Activated CD4-positive, alpha-beta T cell treated with anti-CD3 and anti-CD28 coated beads, Interleukin-2, amount 10 ng/mL, durations not matched to agents 7 days and 5 days (primary cell): ENCODE results near the gene FAM13A. TPM values are rescaled to one million over a fixed set of nuclear protein-coding genes. Genes with fewer than 3 reads are reported as not detected.
A peak's percentile ranks its signal among the peaks of the same experiment; 100 is the strongest.

ENCODE experiments used
- CTCF ChIA-PET: fragments of 350-600 bp; sonication (Branson Sonifier 250); formaldehyde crosslinking; loops from one replicate; lab custom pipeline; 2021; ENCODE audit warnings: antibody characterized with exemption; lab: Charles Lee
- POLR2A ChIA-PET: fragments of 350-600 bp; sonication (Branson Sonifier 250); formaldehyde crosslinking; loops from one replicate; lab custom pipeline; 2021; ENCODE audit warnings: antibody characterized with exemption; lab: Charles Lee
- DNase-seq: peaks from one replicate; pipeline ENCODE4 v3.0.0-alpha.2; 2020
- H3K27ac Mint-ChIP-seq: one replicate; pipeline ENCODE4 v1.8.0; 2021; ENCODE audit warnings: mild to moderate bottlenecking, moderate library complexity, mixed read lengths
- H3K27me3 Mint-ChIP-seq: one replicate; pipeline ENCODE4 v1.8.0; 2021; ENCODE audit warnings: mixed read lengths
- H3K36me3 Mint-ChIP-seq: one replicate; pipeline ENCODE4 v1.8.0; 2021; ENCODE audit warnings: low read depth, mixed read lengths
- H3K4me1 Mint-ChIP-seq: one replicate; pipeline ENCODE4 v1.8.0; 2021; ENCODE audit warnings: mixed read lengths
- H3K4me3 Mint-ChIP-seq: one replicate; pipeline ENCODE4 v1.8.0; 2021; ENCODE audit warnings: mild to moderate bottlenecking, moderate library complexity, mixed read lengths
- H3K9me3 Mint-ChIP-seq: one replicate; pipeline ENCODE4 v1.8.0; 2021; ENCODE audit warnings: mixed read lengths
- total RNA-seq, 2 experiments: library from RNA; stranded (reverse); gene quantifications; one replicate each; pipeline ENCODE4 v1.2.3, GENCODE V29; 2021

The FAM13A gene
- total RNA-seq, 2 experiments from 2014 or later = 13.3 to 16.2 TPM

DNA sequence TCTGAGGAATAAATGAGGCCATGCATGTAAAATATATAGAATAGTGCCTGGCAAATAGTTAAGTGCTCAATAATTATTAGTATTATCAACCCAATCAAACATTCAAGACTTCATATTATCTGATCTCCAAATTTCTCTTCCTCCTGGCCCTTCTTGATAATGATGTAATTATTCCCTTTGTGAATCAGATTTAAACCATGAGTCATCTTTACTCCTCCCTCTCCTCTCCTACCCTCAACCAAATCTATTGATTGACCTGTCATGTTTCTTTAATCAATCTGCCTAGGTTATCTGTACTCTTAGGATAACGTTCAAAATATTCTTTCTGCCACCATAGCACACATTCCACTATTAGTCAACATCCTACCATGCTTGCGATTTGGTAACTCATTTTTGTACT is 229.5 kb downstream of the FAM13A start:
- Mint-ChIP-seq H3K9me3 (no peaks in the 10 kb centered on the region), H3K4me3 (no peak overlapping the region), H3K36me3 (peaks cover 3% of the 10 kb centered on the region), H3K4me1 (peaks cover 17% of the 10 kb centered on the region), H3K27me3 (peaks cover 7% of the 10 kb centered on the region), H3K27ac (no peak overlapping the region)
- ChIA-PET POLR2A (interaction anchor here (0.5 kb wide), 1 partner anchor 230 kb away, joined by 4 read pairs; no protein-coding TSS in a partner anchor), CTCF (no interaction called here)
- DNase-seq = no peak

DNA sequence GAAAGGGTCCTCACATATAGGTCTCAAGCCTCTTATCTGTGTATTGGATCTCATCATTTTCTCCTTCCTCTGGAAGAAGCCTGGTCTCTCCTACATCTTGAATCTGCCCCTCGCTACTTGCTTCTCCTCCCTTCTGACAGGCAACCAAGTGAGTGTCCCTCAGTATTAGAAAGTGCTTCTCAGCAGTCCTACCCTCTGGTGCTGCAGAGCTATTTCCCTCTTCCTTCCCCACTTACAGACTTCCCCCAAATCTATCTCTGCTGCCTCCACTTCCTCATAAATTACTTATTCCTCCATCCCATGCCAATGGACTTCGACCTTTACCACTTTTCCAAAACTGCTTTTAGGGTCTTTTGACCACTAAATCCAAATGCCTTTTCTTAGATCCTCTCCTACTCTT is 230.2 kb downstream of the FAM13A start:
- Mint-ChIP-seq H3K4me1 (peaks cover 21% of the 10 kb centered on the region), H3K9me3 (no peaks in the 10 kb centered on the region), H3K36me3 (peaks cover 6% of the 10 kb centered on the region), H3K27me3 (peaks cover 5% of the 10 kb centered on the region), H3K4me3 (no peak overlapping the region), H3K27ac (no peak overlapping the region)
- DNase-seq = no peak
- ChIA-PET CTCF (no interaction called here), POLR2A (no interaction called here)

DNA sequence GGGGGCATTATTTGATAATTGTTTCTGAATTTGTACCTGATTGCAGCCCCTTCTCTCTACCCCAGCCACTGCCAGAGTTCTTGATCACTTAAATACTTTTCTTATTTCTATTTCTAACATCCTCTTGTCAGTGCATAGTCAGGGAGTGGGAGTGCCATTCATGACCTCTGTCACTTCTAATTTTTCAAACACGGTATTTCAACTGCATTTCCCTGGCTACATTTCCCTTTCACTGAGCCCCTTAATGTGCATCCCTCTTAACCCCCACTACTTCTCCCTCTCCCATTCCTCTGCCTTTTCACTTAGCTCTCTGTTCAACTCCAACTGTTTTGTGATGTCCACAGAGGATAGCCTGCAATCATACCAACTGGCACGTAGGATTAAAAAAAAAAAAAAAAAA is 231.1 kb downstream of the FAM13A start:
- Mint-ChIP-seq H3K27me3 (peaks cover 4% of the 10 kb centered on the region), H3K36me3 (peaks cover 6% of the 10 kb centered on the region), H3K27ac (no peak overlapping the region), H3K9me3 (no peaks in the 10 kb centered on the region), H3K4me1 (peaks cover 25% of the 10 kb centered on the region), H3K4me3 (no peak overlapping the region)
- ChIA-PET CTCF (no interaction called here), POLR2A (no interaction called here)
- no peak for DNase-seq

DNA sequence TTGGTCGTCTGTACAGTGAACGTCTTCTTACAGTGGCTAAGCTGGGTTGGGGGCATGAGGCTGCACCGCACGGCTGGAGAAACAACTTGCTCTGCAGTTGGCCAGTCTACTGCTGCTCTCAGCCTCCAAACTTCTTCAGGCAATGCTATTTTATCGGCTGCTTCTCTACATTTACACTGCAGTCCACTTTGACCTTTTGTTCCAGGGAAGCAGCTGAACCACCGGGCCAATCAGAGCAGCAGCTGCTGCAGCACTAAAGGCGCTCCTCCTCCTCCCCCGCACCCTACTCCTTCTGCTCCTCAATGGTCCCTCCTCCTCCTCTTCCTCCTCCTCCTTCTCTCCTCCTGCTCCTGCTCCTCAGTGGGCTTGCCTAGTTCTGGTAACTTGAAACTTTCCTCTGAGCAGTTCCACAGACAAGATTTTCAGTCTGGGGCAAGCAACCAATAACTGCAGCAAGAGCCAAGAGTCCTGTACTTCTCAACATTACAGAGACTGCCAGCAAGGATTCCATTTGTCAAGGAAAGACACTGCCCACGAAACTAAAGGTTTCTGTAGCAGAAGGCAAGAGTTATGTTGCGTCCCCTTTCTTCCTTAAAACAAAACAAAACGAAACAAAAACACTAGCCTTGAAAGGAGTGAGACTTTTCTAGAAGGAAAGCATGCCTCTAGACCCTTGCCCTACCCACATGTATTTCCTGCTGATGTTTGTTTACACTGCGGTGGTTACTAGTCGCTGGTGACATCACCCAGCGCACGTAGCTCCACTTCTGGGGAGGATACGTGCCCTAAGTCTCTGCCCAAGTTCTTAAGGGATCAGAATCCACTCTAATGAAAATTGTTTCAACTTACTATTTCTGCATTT is 233.7 kb downstream of the FAM13A start:
- POLR2A ChIA-PET = no interaction called here
- CTCF ChIA-PET = interaction anchor here (0.7 to 1.3 kb wide), 2 partner anchors 14 to 200 kb away, joined by 3 to 4 read pairs; no protein-coding TSS in a partner anchor
- H3K9me3 Mint-ChIP-seq = no peaks in the 10 kb centered on the region
- H3K27ac Mint-ChIP-seq = peak overlapping the region; percentile 98
- peak; percentile 86 for DNase-seq
- H3K27me3 Mint-ChIP-seq = no peaks in the 10 kb centered on the region
- peaks cover 6% of the 10 kb centered on the region for H3K36me3 Mint-ChIP-seq
- peak overlapping the region; percentile 93 for H3K4me3 Mint-ChIP-seq
- peaks cover 42% of the 10 kb centered on the region for H3K4me1 Mint-ChIP-seq

DNA sequence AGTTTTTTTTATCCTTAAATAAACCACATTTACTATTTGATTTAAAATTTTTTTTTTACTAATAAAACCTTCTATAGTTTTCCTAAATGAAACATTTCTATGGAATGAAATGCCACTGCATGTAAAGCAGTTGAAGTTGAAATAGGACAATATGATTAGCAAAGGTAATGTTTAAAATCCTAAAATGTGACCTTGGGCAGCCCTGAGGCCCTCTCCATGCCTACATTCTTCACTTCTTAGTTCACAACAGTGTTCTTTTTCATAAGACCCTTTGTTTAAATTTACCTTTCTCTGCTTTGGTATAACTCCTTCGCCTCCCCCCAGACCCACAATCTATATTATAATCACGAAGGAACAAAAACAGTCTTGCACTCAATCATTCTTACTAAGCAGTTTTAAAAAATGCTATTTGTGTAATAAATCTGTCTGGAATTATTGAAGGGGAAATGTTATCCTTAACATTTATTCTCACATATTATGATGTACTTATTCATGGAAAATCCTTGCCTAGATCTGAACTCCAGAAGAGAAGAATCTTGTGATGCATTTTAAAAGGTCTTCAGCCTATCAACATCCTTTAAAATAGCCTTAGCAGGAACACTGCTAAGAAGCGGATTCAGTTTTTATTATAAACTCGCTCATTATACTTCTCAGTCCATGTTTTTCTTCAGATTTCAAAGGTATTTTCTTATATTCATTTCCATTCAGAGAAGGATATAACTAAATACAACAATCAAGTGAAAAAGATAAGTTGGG is 234.8 kb downstream of the FAM13A start:
- H3K27ac Mint-ChIP-seq = peak overlapping the region; percentile 98
- H3K4me3 Mint-ChIP-seq = peak overlapping the region; percentile 93
- H3K27me3 Mint-ChIP-seq = no peaks in the 10 kb centered on the region
- ChIA-PET POLR2A (no interaction called here), CTCF (no interaction called here)
- H3K36me3 Mint-ChIP-seq = peaks cover 6% of the 10 kb centered on the region
- no peak for DNase-seq
- H3K4me1 Mint-ChIP-seq = peaks cover 48% of the 10 kb centered on the region
- H3K9me3 Mint-ChIP-seq = no peaks in the 10 kb centered on the region

DNA sequence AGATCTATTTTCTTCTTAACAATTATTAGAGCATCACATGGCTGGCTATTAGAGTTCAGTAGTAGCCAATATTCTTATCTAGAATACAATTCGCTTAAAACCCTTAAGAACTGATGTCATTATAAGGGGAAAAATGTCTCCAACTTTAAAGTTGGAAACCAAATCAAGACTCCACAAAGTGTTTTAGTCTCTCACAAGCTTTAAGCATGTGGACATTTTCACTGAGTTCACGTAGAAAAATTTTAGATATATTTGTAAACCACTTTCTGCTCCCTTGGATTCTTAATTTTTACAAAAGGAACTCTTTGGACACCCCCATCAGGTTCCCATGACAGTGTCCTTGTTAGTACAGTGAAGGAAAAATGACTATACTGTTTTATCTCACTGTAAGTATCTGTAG is 235.5 kb downstream of the FAM13A start:
- ChIA-PET POLR2A (no interaction called here), CTCF (interaction anchor here (0.8 kb wide), 1 partner anchor 265 kb away, joined by 4 read pairs; no protein-coding TSS in a partner anchor)
- peak overlapping the region; percentile 69 for H3K4me3 Mint-ChIP-seq

DNA sequence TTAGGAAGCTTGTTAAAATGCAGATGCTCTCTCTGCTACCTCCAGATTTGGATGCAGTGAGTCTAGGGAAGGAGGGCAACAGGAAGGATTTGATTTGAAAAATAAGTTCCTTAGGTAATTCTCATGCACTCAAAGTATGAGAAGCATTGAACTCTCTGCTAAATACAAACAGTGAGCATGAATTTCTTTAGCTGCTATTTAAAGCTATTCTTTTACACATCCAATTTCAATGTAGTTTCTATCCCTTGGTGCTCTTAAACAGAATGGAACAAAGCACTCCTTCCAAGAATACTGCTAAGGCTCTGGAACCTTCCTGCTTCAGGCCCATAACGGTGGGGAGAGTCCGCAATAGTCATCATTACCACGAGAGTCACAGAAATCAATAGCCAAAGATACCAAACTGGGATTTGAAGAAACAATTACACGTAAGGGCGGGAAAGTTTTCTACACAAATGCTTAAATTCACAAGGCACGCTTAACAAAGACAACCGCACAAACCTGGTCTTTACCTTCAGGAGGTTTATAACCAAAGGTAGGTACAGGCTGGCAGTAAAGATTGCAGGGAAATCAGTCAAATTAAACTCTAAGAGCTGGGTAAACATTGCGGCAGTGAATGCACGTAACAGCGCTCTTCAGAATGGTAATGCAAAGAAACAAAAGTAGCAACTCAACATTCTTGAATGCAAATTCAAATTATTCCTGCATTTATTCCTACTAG is 236.1 kb downstream of the FAM13A start:
- Mint-ChIP-seq H3K4me3 (peak overlapping the region; percentile 69), H3K27me3 (peaks cover 4% of the 10 kb centered on the region)
- CTCF ChIA-PET = interaction anchor here (0.7 to 1.1 kb wide), 3 partner anchors 14 to 265 kb away, joined by 3 to 4 read pairs (median 3); no protein-coding TSS in a partner anchor

More for the DNA sequence above, 235.5 kb downstream of the FAM13A start:
- no peaks in the 10 kb centered on the region for H3K9me3 Mint-ChIP-seq
- no peak overlapping the region for H3K27ac Mint-ChIP-seq
- peaks cover 48% of the 10 kb centered on the region for H3K4me1 Mint-ChIP-seq
- H3K36me3 Mint-ChIP-seq = peaks cover 6% of the 10 kb centered on the region
- H3K27me3 Mint-ChIP-seq = peaks cover under 1% of the 10 kb centered on the region
- no peak for DNase-seq

DNA sequence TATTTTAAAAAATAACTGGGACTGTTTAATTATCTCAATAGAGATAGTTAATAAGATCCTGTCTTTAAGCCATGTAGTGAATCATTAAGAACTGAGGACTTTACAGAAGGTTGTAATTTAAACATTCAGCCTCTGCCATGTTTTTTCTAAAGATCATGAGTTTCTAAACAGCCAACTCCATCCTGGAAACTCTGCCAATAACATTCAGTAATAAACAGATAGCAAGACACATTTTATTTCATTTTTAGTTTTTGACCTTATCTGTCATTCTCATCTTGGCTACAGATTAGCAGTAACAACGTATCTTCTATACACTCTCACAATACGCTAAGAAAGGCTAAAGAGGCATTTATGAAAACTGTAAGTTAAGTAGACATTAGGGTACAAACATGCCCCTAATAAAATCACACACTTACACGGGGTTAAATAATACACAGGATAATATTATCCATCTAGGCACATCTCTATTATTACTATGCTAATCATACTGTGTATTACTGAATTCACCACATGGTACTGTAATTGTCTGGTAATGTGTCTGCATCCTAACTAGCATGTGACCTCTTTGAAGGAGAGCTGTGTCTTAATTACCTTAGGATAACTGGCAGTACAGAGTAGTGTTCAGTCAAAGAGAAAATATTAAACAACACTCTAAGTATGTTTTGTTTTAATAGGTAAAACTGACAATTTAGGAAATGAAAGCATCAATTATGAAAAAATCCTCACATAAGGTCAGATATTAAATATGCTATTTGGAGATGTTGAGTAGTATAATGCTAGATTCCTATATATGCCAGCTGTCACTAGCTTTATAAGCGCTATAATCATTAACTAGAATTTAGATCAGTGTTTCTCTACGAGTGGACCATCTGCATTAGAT is 236.9 kb downstream of the FAM13A start:
- peaks cover 6% of the 10 kb centered on the region for H3K36me3 Mint-ChIP-seq
- H3K9me3 Mint-ChIP-seq = no peaks in the 10 kb centered on the region
- peaks cover 4% of the 10 kb centered on the region for H3K27me3 Mint-ChIP-seq
- H3K4me1 Mint-ChIP-seq = peaks cover 48% of the 10 kb centered on the region
- ChIA-PET POLR2A (no interaction called here), CTCF (interaction anchor here (0.7 to 4.2 kb wide), 3 partner anchors 15 to 202 kb away, joined by 3 to 32 read pairs (median 3); no protein-coding TSS in a partner anchor)
- peak overlapping the region; percentile 46 for H3K27ac Mint-ChIP-seq
- no peak for DNase-seq
- H3K4me3 Mint-ChIP-seq = peak overlapping the region; percentile 69

More for the DNA sequence above, 236.1 kb downstream of the FAM13A start:
- Mint-ChIP-seq H3K9me3 (no peaks in the 10 kb centered on the region), H3K27ac (no peak overlapping the region), H3K36me3 (peaks cover 6% of the 10 kb centered on the region), H3K4me1 (peaks cover 48% of the 10 kb centered on the region)
- DNase-seq = no peak
- POLR2A ChIA-PET = no interaction called here

DNA sequence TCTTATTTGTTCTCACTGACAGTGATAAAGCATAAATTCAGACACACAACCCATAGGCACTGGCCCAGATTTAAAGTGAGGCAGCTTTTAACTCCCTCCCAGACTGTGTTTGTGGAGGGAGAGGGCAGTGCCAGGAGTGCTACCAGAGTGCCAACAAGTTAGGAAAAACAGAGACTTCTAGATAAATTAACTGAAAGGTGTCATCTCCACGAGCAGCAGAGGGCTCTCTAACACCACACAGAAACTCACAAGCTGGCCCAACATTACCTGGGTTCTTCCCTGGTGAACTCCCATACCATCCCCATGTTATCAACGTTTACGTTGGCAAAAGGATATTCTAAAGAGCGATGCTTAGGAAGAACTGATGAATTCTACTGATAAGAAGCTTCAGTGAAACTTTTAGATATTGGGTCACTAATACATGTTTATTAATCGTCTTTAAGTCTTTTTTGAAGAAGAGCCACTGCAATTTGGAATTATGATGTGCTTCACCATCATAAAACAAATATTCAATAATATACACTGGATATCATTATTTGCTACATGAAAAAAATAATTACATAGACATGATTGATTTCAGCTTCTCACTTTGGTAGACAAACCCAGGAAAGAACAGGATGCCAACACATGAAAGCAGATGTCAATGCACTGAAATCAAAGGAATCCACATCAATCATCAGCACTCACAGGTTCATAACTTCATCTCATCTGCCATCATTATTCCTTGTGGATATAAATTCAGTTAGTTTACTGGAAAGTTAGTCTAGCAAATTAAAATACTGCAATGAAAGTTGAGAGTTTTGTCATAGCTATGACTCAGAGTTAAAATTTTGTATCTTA is 238.1 kb downstream of the FAM13A start:
- H3K36me3 Mint-ChIP-seq = peaks cover 6% of the 10 kb centered on the region
- H3K9me3 Mint-ChIP-seq = no peaks in the 10 kb centered on the region
- peak; percentile 56 for DNase-seq
- H3K27me3 Mint-ChIP-seq = peaks cover 7% of the 10 kb centered on the region
- ChIA-PET CTCF (interaction anchor here (0.7 to 4.2 kb wide), 7 partner anchors 11 to 295 kb away, joined by 3 to 32 read pairs (median 4); no protein-coding TSS in a partner anchor), POLR2A (no interaction called here)
- peak overlapping the region; percentile 43 for H3K27ac Mint-ChIP-seq
- peak overlapping the region; percentile 23 for H3K4me3 Mint-ChIP-seq
- peaks cover 46% of the 10 kb centered on the region for H3K4me1 Mint-ChIP-seq

DNA sequence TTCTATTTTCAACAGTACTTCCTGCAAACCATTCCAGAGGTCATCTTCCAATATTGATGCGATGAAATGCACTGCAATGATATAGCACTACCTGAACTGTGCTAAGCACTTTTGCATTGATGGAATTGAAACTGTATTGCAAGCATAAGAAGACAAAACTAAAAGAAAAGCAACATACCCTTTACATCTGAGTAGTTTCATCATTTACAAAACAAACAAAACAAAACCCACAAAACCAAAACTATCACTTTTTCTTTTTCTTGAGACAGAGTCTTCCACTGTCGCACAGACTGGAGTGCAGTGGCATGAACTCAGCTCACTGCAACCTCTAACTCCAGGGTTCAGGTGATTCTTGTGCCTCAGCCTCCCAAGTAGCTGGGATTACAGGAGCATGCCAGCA is 239.2 kb downstream of the FAM13A start:
- Mint-ChIP-seq H3K4me3 (no peak overlapping the region), H3K27ac (no peak overlapping the region), H3K4me1 (peaks cover 37% of the 10 kb centered on the region), H3K36me3 (peaks cover 5% of the 10 kb centered on the region), H3K27me3 (peaks cover 7% of the 10 kb centered on the region), H3K9me3 (no peaks in the 10 kb centered on the region)
- ChIA-PET POLR2A (no interaction called here), CTCF (interaction anchor here (1.8 to 4.2 kb wide), 3 partner anchors 12 to 204 kb away, joined by 5 to 32 read pairs (median 7); no protein-coding TSS in a partner anchor)
- no peak for DNase-seq

DNA sequence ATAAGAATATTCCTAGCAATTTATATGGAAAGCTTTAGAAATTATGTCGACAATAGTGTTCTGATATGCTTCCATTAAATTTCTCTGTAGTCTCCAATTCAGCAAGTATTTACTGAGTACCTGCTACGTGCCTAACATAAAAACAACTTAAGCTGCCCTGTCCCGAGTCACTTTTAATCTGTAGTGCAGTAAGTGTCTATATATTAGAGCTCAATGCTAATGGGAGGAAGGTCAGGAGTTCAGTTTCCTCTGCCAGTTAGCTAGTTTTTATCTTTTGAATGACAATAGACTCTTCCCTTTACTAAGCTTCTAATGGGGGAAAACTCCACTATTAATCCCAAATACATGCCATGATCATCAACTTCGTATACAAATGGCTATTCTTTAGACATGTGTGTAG is 240.6 kb downstream of the FAM13A start:
- DNase-seq = no peak
- Mint-ChIP-seq H3K36me3 (no peaks in the 10 kb centered on the region), H3K27ac (no peak overlapping the region), H3K4me3 (no peak overlapping the region), H3K4me1 (peaks cover 30% of the 10 kb centered on the region), H3K27me3 (peaks cover 14% of the 10 kb centered on the region), H3K9me3 (no peaks in the 10 kb centered on the region)
- ChIA-PET POLR2A (no interaction called here), CTCF (interaction anchor here (1.4 to 4.2 kb wide), 2 partner anchors 100 to 206 kb away, joined by 4 to 32 read pairs; no protein-coding TSS in a partner anchor)
